Measurements from ENCODE around the gene CER1.

GRCh38 chr9:14686168-14686567 is 36.4 kb downstream of the CER1 start:
- TF ChIP-seq CTCF (IDR thresholded peaks at IDR 0.05; ENCODE audit: poor library complexity, severe bottlenecking), result no peak
- no peak for TF ChIP-seq POLR2AphosphoS5 (IDR thresholded peaks at IDR 0.05)
- TF ChIP-seq SMC3 (conservative IDR thresholded peaks at IDR 0.05; ENCODE audit: poor library complexity), result no peak
- no peak for TF ChIP-seq EZH2 (IDR thresholded peaks at IDR 0.05; ENCODE audit: borderline replicate concordance, insufficient read depth, low read length, poor library complexity, severe bottlenecking)
- TF ChIP-seq RAD21 (conservative IDR thresholded peaks at IDR 0.05), result no peak
- TF ChIP-seq REST (IDR thresholded peaks at IDR 0.05; ENCODE audit: borderline replicate concordance), result no peak
- TF ChIP-seq MXI1 (conservative IDR thresholded peaks at IDR 0.05; ENCODE audit: poor library complexity, severe bottlenecking), result no peak
- no peak for TF ChIP-seq EP300 (conservative IDR thresholded peaks at IDR 0.05; ENCODE audit: poor library complexity, severe bottlenecking)
- no peak for TF ChIP-seq TAF1 (IDR thresholded peaks at IDR 0.05; ENCODE audit: low read depth)
